CD4-positive, alpha-beta T cell treated with Interleukin-17A for 1 hour (primary cell): ENCODE measurements around the gene PRICKLE1.

Experiments
- DNase-seq: peaks from one replicate; pipeline ENCODE4 v3.0.0-alpha.2; 2020

The PRICKLE1 gene

DNA sequence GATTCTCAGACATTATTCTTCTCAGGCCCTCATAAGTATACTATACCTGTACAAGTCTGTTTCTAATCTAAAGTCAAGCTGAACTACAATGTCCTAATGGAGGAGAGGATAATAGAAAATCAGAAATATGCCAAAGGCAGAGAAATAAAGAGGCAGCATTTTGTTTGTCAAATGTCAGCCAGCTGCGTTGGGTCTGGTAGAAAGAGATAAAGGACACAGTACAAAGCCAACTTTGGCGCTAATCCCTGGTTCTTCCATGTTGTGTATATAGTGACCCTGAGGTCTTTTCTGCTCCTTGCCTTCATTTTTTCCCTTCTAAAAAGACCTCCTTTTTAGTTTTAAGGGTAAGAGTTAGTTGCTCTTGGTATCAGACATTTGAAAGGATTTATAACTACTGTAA is 103.1 kb downstream of the PRICKLE1 start:
- no peak for DNase-seq

DNA sequence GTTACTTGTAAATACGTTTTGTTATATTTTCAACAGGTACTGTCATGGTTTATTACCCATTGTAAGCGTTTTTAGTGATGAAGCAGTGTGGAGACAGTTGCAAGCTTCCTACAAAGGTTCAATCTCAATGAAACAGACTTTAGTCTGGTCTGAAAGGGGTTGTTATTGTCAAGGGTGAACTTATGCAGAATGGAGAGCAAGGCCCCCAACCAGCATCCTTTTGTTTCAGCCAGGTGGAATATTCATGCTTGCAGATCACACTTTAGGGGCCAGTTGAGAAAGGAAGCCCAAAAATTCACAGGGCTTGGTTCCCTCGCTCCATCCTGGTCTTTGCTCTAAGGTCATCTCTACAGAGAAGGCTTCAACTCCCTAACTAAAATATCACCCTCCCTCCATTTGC is 103.7 kb downstream of the PRICKLE1 start:
- no peak for DNase-seq

DNA sequence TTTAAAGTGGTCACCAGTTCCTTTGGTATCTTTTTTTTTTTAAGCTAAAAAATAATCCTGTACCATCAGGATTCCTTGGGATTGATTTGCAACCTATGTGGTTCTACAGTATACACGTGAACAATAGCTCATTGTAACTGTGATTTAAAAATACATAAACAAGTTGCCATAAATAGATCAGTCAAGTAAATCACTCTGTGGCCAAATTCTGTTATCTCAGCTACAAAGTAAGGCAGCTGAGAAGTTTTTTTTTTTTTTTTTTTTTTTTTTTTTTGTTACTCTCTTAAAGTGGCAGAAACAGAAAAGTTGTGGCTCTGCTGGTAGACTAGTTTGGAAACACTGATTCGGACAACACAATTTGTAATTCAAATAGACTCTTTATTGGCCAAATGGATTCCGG is 104.5 kb downstream of the PRICKLE1 start:
- DNase-seq, result no peak

GRCh38 chr12:42483521-42483790 is 106.1 kb downstream of the PRICKLE1 start:
- DNase-seq, result no peak

GRCh38 chr12:42482748-42483520 is 106.6 kb downstream of the PRICKLE1 start:
- peak; percentile 29 for DNase-seq

DNA sequence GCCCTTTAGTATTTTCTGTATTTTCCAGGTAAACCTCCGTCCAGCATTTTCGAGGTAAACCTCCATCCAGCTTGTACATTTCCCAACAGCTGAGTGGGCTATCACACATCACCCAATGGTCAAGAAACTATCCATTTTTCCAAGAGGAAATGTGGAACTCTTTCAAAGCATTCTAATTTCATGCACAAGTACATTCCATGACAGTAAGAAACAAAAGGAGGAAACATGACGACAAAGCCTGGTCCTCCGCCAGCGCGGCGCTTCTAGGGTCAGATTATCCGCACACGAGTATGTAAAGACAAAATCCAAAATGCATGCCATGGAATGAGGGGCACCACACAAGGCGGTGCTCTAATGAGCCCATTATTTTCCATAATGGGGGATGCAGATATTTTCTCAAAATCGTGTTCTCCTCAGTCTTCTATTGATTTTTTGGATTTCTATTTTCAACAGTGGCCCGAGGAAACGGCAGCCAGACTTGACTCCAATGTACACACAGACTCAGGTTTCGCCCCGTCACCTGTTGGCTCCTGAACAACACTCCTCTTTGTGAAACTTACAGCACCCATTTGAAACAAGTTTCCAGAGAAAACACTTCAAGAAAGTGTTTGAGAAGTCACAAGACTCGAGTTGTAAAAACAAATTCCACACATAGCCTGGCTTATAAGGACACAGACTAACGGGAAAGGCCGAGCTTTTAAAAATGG is 107.4 kb downstream of the PRICKLE1 start:
- no peak for DNase-seq

DNA sequence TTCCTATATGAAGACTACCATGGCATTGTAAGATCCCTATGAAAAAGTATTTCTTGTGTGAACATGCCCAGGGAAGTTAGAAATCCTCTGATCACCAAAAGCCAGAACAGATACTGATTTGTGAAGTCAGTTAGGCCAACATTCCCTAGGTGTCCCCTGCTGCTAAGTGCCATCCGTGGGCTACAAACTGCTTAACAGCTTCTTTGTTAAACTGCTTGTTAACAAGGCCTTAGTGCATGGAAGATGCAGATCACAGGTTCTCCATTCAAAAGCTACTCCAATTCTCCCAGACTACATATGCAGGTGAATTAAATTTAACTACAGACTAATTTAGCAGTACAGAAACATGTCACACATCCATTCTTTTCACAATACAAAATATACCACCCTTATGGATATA is 108.2 kb downstream of the PRICKLE1 start:
- no peak for DNase-seq

DNA sequence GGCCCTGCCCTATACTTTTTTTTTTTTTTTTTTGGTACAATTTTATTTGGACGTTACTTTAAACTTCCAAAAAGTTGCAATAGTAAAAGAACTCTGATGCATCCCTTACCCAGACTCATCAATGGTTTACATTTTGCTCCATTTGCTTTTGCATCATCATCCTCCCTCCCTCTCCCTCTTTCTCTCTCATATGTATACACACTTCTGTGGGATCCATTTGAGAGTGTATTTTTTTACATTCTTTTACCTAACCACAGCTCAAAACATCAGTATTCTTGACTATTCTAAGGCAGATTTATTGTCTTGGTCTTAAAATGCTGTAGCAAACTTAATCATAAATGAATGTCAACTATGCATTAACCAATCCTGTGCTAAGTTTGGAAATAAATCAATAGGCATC is 111.6 kb downstream of the PRICKLE1 start:
- DNase-seq, result no peak

DNA sequence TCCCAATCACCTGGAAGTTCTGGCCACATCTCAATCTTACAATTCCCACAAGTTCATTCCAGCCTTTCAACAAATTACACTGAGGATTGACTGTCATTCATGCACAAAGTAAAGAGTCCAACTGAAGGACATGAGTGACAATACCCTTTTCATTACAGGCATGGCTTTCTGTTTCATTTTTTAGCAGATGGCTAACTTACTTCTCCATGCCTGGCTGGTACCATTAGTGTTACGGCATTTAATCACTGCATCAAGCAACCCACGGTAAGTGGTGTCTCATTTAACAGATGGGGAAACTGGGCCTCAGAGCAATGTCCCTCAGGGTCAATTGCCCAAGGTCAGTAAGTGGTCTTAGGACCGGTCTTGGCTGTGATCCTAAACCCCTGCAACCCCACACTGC is 114.4 kb downstream of the PRICKLE1 start:
- DNase-seq, result no peak

- DNase-seq, result no peak
These were observed 115.2 kb downstream of the PRICKLE1 start for GRCh38 chr12:42474391-42474790.

GRCh38 chr12:42473561-42473960 is 116.0 kb downstream of the PRICKLE1 start:
- no peak for DNase-seq

DNA sequence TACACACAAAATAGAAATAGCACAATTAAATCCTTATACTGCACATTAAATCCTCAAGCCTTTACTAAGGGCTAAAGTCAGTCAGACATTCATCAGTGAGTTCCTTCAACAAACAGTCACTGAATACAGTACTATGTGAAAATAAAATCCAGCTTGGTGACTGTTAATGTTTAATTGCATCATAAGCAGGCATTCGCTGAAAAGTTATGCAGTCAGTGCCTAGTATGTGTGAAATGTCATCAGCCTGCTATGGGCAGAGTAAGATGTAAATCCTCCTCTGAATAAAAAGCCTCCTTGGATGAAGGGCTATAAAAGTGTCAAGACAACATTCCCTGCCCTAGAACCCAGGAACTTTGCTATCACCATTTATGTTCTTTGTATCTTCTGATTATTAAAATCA is 116.4 kb downstream of the PRICKLE1 start:
- DNase-seq, result no peak

- DNase-seq, result no peak
These were observed 117.2 kb downstream of the PRICKLE1 start for GRCh38 chr12:42472376-42472775.

GRCh38 chr12:42469355-42470175 is 120.0 kb downstream of the PRICKLE1 start:
- DNase-seq, result no peak

DNA sequence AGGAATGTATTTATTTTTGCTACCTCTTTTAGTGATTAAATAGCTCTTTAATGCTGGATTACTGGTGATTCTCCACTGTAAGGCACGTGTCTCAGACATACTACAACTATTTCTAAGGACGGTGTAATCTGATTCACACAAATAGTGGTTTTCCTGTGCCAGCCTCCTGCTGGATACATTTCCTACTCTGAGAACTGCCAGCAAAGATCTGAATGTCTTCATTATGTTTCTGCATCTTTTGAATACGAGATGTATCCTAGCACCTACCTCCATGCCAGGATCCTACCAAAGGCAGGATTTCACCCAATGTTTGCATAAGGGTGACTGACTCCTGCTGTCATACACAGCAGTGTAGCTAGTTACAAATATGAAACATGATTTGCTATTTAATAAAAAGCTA is 120.6 kb downstream of the PRICKLE1 start:
- no peak for DNase-seq

DNA sequence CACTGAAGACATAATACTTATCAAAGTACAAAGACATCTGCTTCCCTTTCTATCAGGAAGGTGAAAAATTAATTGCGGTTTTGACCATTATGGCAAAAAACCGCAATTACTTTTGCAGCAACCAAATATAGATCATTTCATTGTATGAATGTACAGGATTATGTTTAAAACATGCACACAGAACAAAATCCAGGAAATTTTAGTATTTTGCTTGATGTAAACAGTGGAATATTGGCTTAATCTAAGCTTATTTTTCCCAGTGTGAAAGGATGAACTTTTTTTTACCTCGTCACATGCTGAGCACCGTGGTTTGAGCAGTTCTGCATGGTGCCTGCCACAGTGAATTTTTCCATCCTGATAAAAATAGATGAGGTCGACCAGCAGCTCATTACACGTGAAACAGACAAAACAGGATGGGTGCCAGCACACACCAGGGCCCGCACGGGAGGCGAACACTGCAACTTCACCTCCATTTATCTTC is 121.2 kb downstream of the PRICKLE1 start:
- DNase-seq, result no peak

- DNase-seq, result no peak
These were observed 125.9 kb downstream of the PRICKLE1 start for GRCh38 chr12:42463671-42464070.

DNA sequence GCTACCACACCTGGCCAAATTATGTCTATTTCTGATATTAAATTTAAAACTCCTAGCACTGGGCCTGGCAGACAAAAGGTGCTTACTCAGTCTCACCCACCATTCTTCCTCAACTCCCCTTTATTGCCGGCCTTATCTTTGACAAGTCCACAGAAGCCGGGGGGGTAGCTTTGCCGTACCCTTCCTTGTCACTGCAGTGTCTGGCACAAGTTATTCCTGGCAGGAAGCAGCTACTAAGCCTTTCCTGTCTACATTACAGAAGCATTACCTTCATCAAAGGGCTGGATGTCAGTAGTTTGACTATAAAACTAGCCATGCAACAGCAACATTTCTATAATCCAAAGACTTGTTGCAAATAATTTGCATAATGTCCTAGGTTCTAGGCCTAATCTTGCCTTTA is 127.1 kb downstream of the PRICKLE1 start:
- DNase-seq, result no peak

GRCh38 chr12:42459336-42459847 is 130.2 kb downstream of the PRICKLE1 start:
- no peak for DNase-seq

- DNase-seq, result no peak
These were observed 131.0 kb downstream of the PRICKLE1 start for GRCh38 chr12:42458575-42458974.

DNA sequence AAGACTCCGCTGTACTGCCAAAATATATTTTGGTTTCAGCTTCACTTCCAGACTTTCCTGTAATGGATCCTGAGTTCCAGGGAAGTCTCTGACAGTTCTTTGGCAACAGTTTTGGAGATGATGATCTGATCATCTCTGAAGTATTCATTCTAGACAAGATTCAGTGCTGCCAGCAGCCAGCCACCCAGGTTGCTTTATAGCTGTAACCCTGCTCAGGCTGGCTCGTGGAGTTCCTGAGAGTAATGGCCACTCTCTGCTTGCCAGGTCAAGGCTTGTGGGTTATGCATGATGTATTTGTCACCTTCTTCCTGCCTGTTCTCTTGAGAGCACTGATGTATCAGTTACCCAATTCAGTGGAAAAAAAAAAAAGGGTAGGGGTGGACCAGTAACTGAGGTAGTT is 139.3 kb downstream of the PRICKLE1 start:
- DNase-seq, result no peak

DNA sequence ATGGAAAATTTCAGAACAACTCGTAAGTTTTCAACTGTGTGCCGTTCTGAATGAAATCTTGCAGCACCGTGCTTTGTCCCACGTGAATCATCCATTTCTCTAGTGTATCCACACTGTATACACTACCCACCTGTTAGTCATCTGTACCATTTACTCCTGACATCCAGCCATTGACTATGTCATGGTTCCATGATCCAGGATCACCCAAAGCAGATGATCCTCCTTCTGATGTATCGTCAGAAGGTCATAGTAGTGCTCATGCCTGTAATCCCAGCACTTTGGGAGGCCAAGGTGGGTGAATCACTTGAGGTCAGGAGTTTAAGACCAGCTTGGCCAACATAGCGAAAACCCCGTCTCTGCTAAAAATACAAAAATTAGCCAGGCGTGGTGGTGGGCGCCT is 140.7 kb downstream of the PRICKLE1 start:
- DNase-seq, result no peak

DNA sequence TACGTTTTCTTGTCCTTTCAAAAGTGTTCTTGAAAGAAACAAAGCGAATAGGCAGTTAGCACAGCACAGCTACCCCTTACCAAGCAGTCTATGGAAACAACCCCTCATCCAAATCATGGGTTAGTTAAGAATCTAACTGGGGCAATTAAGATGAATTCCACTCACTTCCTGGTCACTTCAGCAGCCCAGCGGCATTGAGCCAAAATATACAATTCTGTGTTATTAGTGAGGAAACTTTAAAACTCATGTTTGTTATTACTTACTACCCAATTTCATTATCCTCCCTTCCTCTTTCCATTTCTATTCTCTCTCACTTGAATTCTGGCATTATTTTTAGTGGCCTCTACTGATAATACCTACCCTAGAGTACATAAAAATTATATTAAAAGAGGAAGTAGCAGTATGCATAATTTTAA is 142.2 kb downstream of the PRICKLE1 start:
- DNase-seq, result no peak

GRCh38 chr12:42446761-42447160 is 142.8 kb downstream of the PRICKLE1 start:
- no peak for DNase-seq
